Smooth muscle cell of the brain vasculature (primary cell): ENCODE data around the gene CST6.
"Not testable (repeated sequence)": the region's sequence is repeated elsewhere in the genome, so short reads cannot be mapped to it uniquely, and the experiment has no call there.

ENCODE experiments used
- DNase-seq: peaks from one replicate; pipeline ENCODE4 v3.0.0-alpha.2; 2012; ENCODE audit warnings: low read depth, low spot score

CST6 gene

DNA sequence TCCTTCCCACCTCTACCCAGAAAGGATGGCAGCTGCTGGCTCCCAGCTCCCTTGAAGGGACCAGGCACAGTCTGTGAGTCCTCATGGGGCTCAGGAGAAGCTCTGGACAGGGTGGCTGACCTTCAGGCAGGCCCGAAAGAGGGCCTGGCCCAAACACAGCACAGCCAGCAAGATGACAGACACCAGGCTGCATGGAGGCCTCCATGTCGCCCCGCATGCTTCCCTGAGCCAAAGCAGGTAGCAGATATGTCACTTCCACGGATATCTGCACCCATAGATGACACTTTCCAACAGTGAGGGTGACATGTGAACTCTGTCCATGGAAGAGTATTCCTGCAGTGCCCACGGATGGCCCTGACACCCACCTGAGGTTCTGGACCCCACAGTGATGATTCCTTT, 28.2 kb upstream of the CST6 start:
- DNase-seq, result no peak

GRCh38 chr11:65987336-65987735, 24.5 kb upstream of the CST6 start:
- no peak for DNase-seq

GRCh38 chr11:65988791-65989592, 22.8 kb upstream of the CST6 start:
- peak; percentile 95 for DNase-seq

DNA sequence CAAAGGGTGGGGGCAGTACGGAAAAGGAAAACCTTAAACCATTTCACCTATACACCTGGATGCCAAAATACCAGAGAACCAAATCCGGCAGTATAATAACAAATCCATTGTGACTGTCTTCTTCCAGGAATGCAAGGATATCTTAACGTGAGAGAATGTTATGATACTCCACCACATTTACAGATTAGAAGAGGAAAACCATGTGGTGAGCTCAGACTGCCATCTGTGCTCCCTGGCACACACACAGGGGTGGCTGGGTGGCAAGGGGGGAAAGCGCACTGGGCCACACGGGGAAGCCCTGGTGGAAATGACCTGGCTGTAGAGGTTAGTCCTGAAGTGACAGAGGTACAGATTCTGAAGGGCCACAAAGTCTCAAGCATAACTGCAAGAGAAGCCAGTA, 19.8 kb upstream of the CST6 start:
- no peak for DNase-seq

DNA sequence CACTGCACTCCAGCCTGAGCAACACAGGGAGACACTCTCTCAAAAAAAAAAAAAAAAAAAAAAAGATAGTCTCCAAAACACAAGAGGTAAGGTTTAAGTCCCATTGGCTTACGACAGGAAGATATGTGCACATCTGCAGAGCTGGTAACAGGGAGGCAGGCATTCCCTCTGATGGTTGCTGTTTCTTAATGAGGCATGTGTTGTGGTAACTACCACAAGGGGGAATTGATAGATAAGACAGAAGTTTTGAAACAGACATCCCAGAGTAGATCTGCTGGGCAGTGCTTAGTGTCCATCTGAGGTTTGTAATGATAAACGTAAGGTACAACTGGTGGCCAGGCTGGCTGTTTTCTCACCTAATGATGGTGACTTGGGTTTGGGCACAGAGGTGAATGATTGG, 14.5 kb upstream of the CST6 start:
- DNase-seq, result no peak

DNA sequence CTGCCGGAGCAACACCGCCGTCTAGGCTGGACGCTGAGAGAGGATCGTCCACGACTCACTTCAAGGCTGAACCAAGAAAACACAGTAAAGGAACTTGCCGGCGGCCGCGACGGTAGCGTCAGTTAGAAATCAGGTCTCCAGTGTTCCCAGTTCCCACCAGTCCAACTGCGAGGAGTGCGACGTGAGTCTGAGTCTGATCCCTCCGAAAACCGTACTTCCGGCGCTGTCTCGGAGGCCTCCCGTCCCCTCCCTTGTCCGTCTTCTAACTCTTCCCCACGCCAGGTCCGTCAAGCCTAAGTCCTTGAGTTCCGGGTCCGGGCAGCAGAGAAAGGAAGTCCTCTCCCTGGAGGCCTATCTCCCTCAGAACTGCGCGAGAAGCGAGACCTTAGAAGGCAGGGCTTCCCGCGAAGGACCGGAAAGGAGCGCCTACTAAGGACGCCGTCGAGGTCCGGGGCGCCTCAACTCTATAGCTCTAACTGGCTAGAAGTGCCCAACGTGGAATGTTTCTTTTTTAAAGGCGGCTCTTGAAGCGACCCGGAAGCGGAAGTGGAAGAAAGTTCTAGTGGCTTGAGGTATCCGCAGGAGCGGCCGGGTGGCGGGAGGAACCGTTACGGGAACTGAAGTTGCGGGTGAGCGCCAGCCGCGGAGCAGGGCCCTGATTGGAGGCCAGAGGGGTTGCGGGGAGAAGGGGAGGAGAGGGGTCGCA, 9.7 kb upstream of the CST6 start, which contains the start of the genes BANF1 and EIF1AD:
TSS of gene BANF1 (plus strand) at position 562 of the 706 bp plus-strand sequence. CDS start 748 bp downstream, outside the sequence.
TSS of gene EIF1AD (minus strand) at position 216 of the 706 bp plus-strand sequence. CDS start 1,768 bp downstream, outside the sequence.
- peak; percentile 98 for DNase-seq

- no peak for DNase-seq
Measured at GRCh38 chr11:66002648-66003225, 9.1 kb upstream of the CST6 start.

DNA sequence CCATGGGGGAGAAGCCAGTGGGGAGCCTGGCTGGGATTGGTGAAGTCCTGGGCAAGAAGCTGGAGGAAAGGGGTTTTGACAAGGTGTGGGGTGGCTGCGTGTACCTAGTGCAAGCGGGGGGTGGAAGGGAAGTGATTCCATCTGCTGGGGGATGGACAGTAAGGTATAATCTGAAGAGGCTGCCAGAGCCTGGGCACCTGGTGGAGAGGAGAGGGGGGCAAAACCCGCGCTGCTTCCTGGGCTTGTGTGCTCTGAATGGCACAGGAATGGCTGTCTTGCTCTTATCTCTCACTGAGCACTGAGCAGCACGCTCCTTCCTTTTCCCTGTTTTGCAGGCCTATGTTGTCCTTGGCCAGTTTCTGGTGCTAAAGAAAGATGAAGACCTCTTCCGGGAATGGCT, 8.5 kb upstream of the CST6 start:
- DNase-seq, result no peak

DNA sequence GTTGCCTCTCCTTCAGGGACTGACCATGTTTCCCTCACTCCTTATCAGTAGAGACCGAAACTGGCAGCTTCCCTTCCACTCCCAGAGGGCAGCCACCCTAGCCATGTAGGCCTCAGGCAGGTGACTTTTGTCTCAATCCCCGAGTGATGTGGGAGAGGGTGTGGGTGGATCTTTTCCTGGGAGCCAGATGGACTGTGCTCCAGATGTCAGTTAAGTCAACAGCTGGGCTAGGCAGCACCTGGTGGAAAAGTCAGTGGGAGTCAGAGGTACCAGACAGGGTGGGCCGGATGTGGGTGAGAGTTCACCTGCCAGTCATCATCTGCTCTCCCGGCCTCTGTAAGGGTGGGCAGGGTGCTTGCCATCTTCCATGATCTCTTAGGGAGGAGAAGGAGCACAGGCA, 7.6 kb upstream of the CST6 start:
- DNase-seq, result no peak

DNA sequence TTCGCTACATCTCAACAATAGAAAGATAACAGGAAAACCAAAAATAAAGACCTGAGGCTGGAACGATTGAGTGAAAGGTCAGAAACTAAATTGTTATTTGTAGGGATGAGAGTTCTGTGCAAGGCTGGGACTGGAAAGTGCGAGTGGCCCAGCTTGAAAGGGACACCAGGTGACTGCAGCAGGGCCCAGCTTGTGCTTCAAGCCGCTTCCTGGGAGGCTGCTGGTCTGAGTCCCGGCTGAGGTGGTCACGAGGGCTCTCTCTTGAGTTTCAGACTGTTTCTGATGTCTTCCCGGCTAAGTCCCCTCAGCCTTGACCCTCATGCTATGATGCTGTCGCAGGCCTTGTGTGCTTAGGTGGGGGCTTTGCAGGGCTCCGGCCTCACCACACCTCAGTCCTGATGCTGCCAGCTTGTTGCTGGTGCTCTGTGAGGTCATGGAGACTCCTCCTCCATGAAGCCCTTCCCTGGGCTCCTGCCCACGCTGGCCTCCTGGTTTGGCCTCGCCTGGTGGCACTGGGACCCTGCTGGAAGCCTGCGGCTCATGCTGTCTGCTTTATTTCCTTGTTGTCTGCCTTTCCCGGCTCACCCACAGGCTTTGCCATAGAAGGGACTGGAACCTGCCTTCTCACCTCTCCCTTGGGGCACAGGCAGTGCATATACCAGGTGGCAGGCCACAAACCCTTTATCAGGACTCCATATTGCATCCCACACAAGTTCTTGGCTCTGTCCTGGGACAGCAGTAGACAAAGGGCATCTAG, 5.5 kb upstream of the CST6 start:
- no peak for DNase-seq

GRCh38 chr11:66006891-66007176, 5.0 kb upstream of the CST6 start:
- no peak for DNase-seq

DNA sequence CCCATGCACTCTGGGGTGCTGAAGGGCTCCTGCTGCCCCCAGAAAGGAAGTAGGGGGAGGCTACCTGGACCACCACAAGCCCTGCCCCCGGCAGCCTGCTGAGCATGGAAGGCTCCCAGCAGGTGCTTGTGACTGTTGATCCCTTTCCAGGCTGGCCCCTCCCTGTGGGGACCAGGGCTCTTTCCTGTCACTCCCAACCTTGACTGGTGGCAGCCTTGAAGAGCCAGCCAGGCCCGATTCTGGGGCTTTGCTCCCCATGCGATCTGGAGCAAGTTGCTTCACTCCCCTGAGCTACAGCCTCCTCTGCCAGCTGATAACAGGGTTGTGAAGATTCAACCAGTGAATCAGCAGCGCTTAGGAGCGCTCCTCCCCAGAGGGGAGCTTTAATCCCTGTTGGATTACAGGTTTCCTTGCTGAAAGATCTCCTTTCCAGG, 4.6 kb upstream of the CST6 start:
- DNase-seq, result no peak

- no peak for DNase-seq
Measured at GRCh38 chr11:66008095-66008467, 3.7 kb upstream of the CST6 start.

DNA sequence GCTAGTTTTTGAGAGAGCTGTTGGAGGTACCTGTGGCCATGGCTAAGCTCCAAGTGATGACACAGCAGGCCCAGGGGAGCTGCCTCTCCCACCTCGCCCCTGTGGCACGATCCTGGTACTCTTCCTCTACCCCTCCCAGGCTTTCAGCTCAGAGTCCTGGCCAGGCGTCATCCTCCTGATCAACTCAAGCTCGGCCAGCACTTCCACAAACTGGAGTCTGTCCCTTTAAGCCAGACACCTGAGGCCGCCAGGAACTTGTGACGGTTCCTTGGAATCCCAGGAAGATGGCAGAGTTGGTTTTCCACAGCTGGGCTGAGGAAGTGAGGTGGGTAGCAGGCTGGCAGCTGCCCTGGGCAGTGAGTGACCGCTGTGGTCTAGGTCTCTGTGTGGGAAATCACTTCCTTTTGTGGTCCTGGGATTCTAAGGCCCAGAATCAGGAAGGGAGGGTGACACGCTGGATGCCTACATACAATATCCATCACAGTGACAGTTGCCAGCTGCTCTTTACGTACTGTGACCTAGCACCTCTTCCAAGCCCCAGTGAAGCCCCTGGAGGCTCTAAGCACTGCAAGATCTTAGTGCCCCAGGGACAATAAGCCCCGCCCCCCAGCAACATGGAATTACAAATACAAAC, 3.2 kb upstream of the CST6 start:
- no peak for DNase-seq

- DNase-seq, result not testable (repeated sequence)
Measured at GRCh38 chr11:66010036-66010435, 1.8 kb upstream of the CST6 start.

GRCh38 chr11:66011239-66011784, 496 bp upstream of the CST6 start:
- no peak for DNase-seq

DNA sequence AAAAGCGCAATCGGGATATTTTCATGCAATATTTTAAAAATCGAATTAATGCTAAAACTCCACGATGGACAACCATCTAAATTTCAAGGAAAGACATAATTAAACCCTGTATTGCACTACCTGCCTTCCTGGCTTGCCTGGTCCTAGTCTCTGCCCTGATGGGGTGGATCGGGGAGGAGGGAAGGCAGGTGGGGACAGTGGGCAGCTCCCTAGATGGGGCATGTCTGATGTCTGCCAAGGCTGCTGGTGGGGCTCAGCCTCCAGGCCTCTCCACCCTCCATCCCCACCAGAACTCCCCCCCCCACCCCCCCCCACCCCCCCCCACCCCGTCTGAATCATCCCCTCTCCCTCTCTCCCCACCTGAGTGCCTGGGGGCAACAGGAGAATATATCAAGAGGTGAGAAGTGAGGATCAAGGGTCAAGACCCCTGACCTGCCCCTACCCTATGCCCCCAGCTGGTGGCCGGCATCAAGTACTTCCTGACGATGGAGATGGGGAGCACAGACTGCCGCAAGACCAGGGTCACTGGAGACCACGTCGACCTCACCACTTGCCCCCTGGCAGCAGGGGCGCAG, 650 bp downstream of the CST6 start:
- DNase-seq, result no peak

GRCh38 chr11:66012946-66013761, 1.3 kb downstream of the CST6 start:
- DNase-seq, result no peak

DNA sequence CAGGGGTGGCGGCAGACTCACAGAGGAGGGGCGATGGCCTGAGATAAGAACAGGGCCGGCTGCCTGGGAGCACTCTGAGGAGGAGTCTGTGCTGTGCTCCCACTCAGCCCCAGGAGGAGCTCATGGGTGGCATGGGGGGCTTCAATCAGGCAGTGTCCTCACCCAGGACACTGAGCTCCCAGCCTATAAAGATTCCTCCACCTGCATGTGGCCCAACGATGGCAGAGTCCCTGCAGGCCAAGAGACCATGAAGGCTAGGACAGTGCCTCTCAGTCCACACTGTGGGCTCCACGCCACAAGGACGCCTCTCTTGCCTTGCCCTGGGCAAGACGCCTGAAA, 1.9 kb downstream of the CST6 start:
- DNase-seq, result no peak

- no peak for DNase-seq
Measured at GRCh38 chr11:66014804-66015453, 3.1 kb downstream of the CST6 start.
